Stimulated activated CD4-positive, alpha-beta T cell treated with anti-CD3 and anti-CD28 coated beads, Interleukin-12 subunit alpha, Interleukin-12 subunit beta, amount 100 ng/mL, for 24 hours (primary cell): ENCODE results near the gene PCDH8.

Experiments used
- DNase-seq, 2 experiments: peaks; one replicate each; pipeline ENCODE4 v3.0.0-alpha.2; 2020; ENCODE audit warnings: low read depth in 2 of 2

Gene PCDH8

GRCh38 chr13:52848455-52849195 is at the start of gene PCDH8:
Gene PCDH8, minus strand, starts transcription at chr13:52848640. Its CDS starts 204 bp downstream, at chr13:52848436.
- DNase-seq: no peak

- DNase-seq: no peak
These were observed 48.6 kb upstream of the PCDH8 start for GRCh38 chr13:52896827-52897659.

GRCh38 chr13:52894413-52894812 is 46.0 kb upstream of the PCDH8 start:
- DNase-seq: no peak

- no peak for DNase-seq
These were observed 44.5 kb upstream of the PCDH8 start for GRCh38 chr13:52892925-52893324.

GRCh38 chr13:52891706-52892105 is 43.3 kb upstream of the PCDH8 start:
- no peak for DNase-seq

- DNase-seq: no peak
These were observed 38.7 kb upstream of the PCDH8 start for GRCh38 chr13:52887165-52887564.

- DNase-seq: no peak
These were observed 36.7 kb upstream of the PCDH8 start for GRCh38 chr13:52885141-52885540.

- DNase-seq: no peak
These were observed 36.1 kb upstream of the PCDH8 start for GRCh38 chr13:52884429-52885010.

- DNase-seq: no peak
These were observed 34.3 kb upstream of the PCDH8 start for GRCh38 chr13:52882785-52883184.

GRCh38 chr13:52879950-52880741 is 31.7 kb upstream of the PCDH8 start:
- DNase-seq: no peak

- no peak for DNase-seq
These were observed 30.4 kb upstream of the PCDH8 start for GRCh38 chr13:52878831-52879230.

- DNase-seq: no peak
These were observed 21.7 kb upstream of the PCDH8 start for GRCh38 chr13:52870143-52870542.

GRCh38 chr13:52869621-52870020 is 21.2 kb upstream of the PCDH8 start:
- no peak for DNase-seq

- DNase-seq: no peak
These were observed 20.6 kb upstream of the PCDH8 start for GRCh38 chr13:52869050-52869449.

GRCh38 chr13:52868190-52868589 is 19.8 kb upstream of the PCDH8 start:
- no peak for DNase-seq

GRCh38 chr13:52864941-52865340 is 16.5 kb upstream of the PCDH8 start:
- DNase-seq: no peak

GRCh38 chr13:52862358-52863206 is 14.1 kb upstream of the PCDH8 start:
- no peak for DNase-seq

- DNase-seq: no peak
These were observed 4.0 kb upstream of the PCDH8 start for GRCh38 chr13:52852444-52852843.

GRCh38 chr13:52851137-52851962 is 2.9 kb upstream of the PCDH8 start:
- no peak for DNase-seq
